Measurements from ENCODE around the gene PTCH1.

PTCH1 gene

GRCh38 chr9:95444160-95444559 lies 72.6 kb downstream of the PTCH1 start:
- H3K9ac ChIP-seq (ENCODE audit: low read depth, low read length), result no peak overlapping the region
- no peak overlapping the region for H3K27ac ChIP-seq (ENCODE audit: low read length)
- H3K4me2 ChIP-seq (ENCODE audit: insufficient read depth, low read length), result no peak overlapping the region
- H3K27me3 ChIP-seq (ENCODE audit: insufficient read depth, low read length, poor library complexity), result peaks cover 18% of the 10 kb centered on the region
- no peak overlapping the region for H3K4me3 ChIP-seq (ENCODE audit: low read depth in 1 of 2, low read length in 2 of 2)
- no peaks in the 10 kb centered on the region for H3K9me3 ChIP-seq (ENCODE audit: insufficient read depth, low read length, severe bottlenecking)
- H2AFZ ChIP-seq (ENCODE audit: low read depth, low read length), result no peak overlapping the region
- H3K79me2 ChIP-seq (ENCODE audit: insufficient read depth, low read length), result no peaks in the 10 kb centered on the region
- H3K36me3 ChIP-seq (ENCODE audit: insufficient read depth, low read length), result no peaks in the 10 kb centered on the region
- TF ChIP-seq EZH2 (IDR thresholded peaks at IDR 0.05; ENCODE audit: borderline replicate concordance, low read depth, low read length, severe bottlenecking), result no peak
- DNase-seq (no peak), ATAC-seq (ENCODE audit: insufficient read depth, low read depth) (no peak)
- no peaks in the 10 kb centered on the region for H3K4me1 ChIP-seq (ENCODE audit: insufficient read depth, low read length)
- no peaks in the 10 kb centered on the region for H4K20me1 ChIP-seq (ENCODE audit: insufficient read depth, low read length)

- DNase-seq, result no peak
- H3K4me1 ChIP-seq (ENCODE audit: insufficient read depth, low read length), result no peaks in the 10 kb centered on the region
- no peak overlapping the region for H3K4me3 ChIP-seq (ENCODE audit: low read depth in 1 of 2, low read length in 2 of 2)
- peaks cover 18% of the 10 kb centered on the region for H3K27me3 ChIP-seq (ENCODE audit: insufficient read depth, low read length, poor library complexity)
- no peaks in the 10 kb centered on the region for H3K79me2 ChIP-seq (ENCODE audit: insufficient read depth, low read length)
- no peak overlapping the region for H2AFZ ChIP-seq (ENCODE audit: low read depth, low read length)
- no peaks in the 10 kb centered on the region for H4K20me1 ChIP-seq (ENCODE audit: insufficient read depth, low read length)
- H3K9ac ChIP-seq (ENCODE audit: low read depth, low read length), result no peak overlapping the region
- H3K4me2 ChIP-seq (ENCODE audit: insufficient read depth, low read length), result no peak overlapping the region
- H3K36me3 ChIP-seq (ENCODE audit: insufficient read depth, low read length), result no peaks in the 10 kb centered on the region
- no peak overlapping the region for H3K27ac ChIP-seq (ENCODE audit: low read length)
- no peaks in the 10 kb centered on the region for H3K9me3 ChIP-seq (ENCODE audit: insufficient read depth, low read length, severe bottlenecking)
- TF ChIP-seq EZH2 (IDR thresholded peaks at IDR 0.05; ENCODE audit: borderline replicate concordance, low read depth, low read length, severe bottlenecking) (no peak), CTCF (IDR thresholded peaks at IDR 0.05; ENCODE audit: borderline replicate concordance, extremely low read depth, low read length, poor library complexity, severe bottlenecking) (no peak)
- no peak for ATAC-seq (ENCODE audit: insufficient read depth, low read depth)
Measured at GRCh38 chr9:95443301-95443700, 73.5 kb downstream of the PTCH1 start.

- peaks cover 16% of the 10 kb centered on the region for H3K27me3 ChIP-seq (ENCODE audit: insufficient read depth, low read length, poor library complexity)
- H3K9ac ChIP-seq (ENCODE audit: low read depth, low read length), result no peak overlapping the region
- H3K4me3 ChIP-seq (ENCODE audit: low read depth in 1 of 2, low read length in 2 of 2), result no peak overlapping the region
- H3K9me3 ChIP-seq (ENCODE audit: insufficient read depth, low read length, severe bottlenecking), result no peaks in the 10 kb centered on the region
- H3K4me2 ChIP-seq (ENCODE audit: insufficient read depth, low read length), result no peak overlapping the region
- H3K79me2 ChIP-seq (ENCODE audit: insufficient read depth, low read length), result no peaks in the 10 kb centered on the region
- TF ChIP-seq CTCF (IDR thresholded peaks at IDR 0.05; ENCODE audit: borderline replicate concordance, extremely low read depth, low read length, poor library complexity, severe bottlenecking), result no peak
- no peaks in the 10 kb centered on the region for H3K36me3 ChIP-seq (ENCODE audit: insufficient read depth, low read length)
- ATAC-seq (ENCODE audit: insufficient read depth, low read depth), result no peak
- no peak overlapping the region for H3K27ac ChIP-seq (ENCODE audit: low read length)
- H3K4me1 ChIP-seq (ENCODE audit: insufficient read depth, low read length), result no peaks in the 10 kb centered on the region
- DNase-seq, result no peak
- no peak overlapping the region for H2AFZ ChIP-seq (ENCODE audit: low read depth, low read length)
- no peaks in the 10 kb centered on the region for H4K20me1 ChIP-seq (ENCODE audit: insufficient read depth, low read length)
Measured at GRCh38 chr9:95441081-95441480, 75.7 kb downstream of the PTCH1 start.

- no peak for DNase-seq
- Histone ChIP-seq H3K36me3 (ENCODE audit: insufficient read depth, low read length) (no peaks in the 10 kb centered on the region), H2AFZ (ENCODE audit: low read depth, low read length) (no peak overlapping the region), H3K27ac (ENCODE audit: low read length) (no peak overlapping the region), H3K4me1 (ENCODE audit: insufficient read depth, low read length) (no peaks in the 10 kb centered on the region), H3K4me3 (ENCODE audit: low read depth in 1 of 2, low read length in 2 of 2) (no peak overlapping the region), H3K9me3 (ENCODE audit: insufficient read depth, low read length, severe bottlenecking) (no peaks in the 10 kb centered on the region), H3K9ac (ENCODE audit: low read depth, low read length) (no peak overlapping the region), H3K4me2 (ENCODE audit: insufficient read depth, low read length) (no peak overlapping the region), H4K20me1 (ENCODE audit: insufficient read depth, low read length) (no peaks in the 10 kb centered on the region), H3K79me2 (ENCODE audit: insufficient read depth, low read length) (no peaks in the 10 kb centered on the region), H3K27me3 (ENCODE audit: insufficient read depth, low read length, poor library complexity) (peaks cover 14% of the 10 kb centered on the region)
- ATAC-seq (ENCODE audit: insufficient read depth, low read depth), result no peak
- TF ChIP-seq CTCF (IDR thresholded peaks at IDR 0.05; ENCODE audit: borderline replicate concordance, extremely low read depth, low read length, poor library complexity, severe bottlenecking) (no peak), EZH2 (IDR thresholded peaks at IDR 0.05; ENCODE audit: borderline replicate concordance, low read depth, low read length, severe bottlenecking) (no peak)
Measured at GRCh38 chr9:95440447-95440846, 76.3 kb downstream of the PTCH1 start.
